Effector memory CD4-positive, alpha-beta T cell (primary cell): ENCODE results near the gene NOL4L.

Experiments used
- DNase-seq, 3 donors: peaks; one replicate each; pipeline ENCODE4 v3.0.0-alpha.2; 2020
- H3K27ac ChIP-seq: 2 replicates; pipeline ENCODE4 v1.7.0; 2013; ENCODE audit warnings: mild to moderate bottlenecking, low read length, moderate library complexity; ENCODE audit not compliant: insufficient read depth, poor library complexity, severe bottlenecking
- H3K27me3 ChIP-seq: replicated peaks from 2 replicates; pipeline ENCODE4 v1.7.0; 2013; ENCODE audit warnings: mild to moderate bottlenecking, low read length; ENCODE audit not compliant: insufficient read depth, control insufficient read depth, poor library complexity, severe bottlenecking
- H3K36me3 ChIP-seq: 2 replicates; pipeline ENCODE4 v1.7.0; 2013; ENCODE audit warnings: mild to moderate bottlenecking, low read length, moderate library complexity; ENCODE audit not compliant: control insufficient read depth, insufficient read depth
- H3K4me1 ChIP-seq: 2 replicates; pipeline ENCODE4 v1.7.0; 2013; ENCODE audit warnings: low read length, mild to moderate bottlenecking; ENCODE audit not compliant: control insufficient read depth, insufficient read depth, poor library complexity, severe bottlenecking
- H3K4me3 ChIP-seq: 2 replicates; pipeline ENCODE4 v1.7.0; 2013; ENCODE audit warnings: low read length, low read depth, mild to moderate bottlenecking; ENCODE audit not compliant: insufficient read depth, poor library complexity, severe bottlenecking
- H3K9me3 ChIP-seq: 2 replicates; pipeline ENCODE4 v1.7.0; 2013; ENCODE audit warnings: mild to moderate bottlenecking, low read length, moderate library complexity; ENCODE audit not compliant: control insufficient read depth

Gene NOL4L

DNA sequence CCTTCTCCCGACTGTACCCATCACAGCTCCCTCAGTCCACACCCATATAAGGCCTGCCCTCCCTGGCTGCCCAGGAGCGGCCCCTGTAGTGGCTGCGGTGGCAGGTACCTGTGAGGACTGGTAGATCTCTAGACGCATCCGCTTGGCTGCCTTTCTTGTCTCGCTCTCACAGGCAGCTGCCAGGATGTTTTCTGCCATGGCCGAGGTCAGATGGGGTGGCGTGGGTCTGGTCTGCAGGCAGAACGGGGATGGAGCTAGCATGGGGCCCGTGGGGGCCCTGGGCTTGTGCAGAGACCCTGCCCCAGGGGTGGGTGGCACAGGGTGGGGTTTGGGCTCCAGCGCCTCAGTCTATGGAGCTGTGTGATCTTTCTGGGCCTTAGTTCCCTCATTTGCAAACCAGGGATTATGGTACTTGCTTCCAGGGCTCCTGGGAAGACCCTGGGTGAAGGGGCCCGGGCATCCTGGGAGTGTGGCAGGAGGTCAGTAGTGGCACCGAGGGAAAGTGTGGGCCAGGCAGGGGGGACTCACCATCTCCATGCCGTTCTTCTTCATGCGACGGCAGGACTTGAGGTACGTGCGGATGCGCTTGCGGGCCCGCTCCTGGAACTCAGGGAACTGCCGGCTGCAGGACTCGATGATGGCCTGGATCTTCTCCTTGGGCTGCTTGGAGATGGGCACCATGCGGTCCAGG lies 132.2 kb downstream of the NOL4L start:
- Histone ChIP-seq H3K27ac (no peak overlapping the region), H3K4me3 (no peak overlapping the region), H3K4me1 (no peaks in the 10 kb centered on the region), H3K36me3 (peaks cover 84% of the 10 kb centered on the region), H3K27me3 (no peaks in the 10 kb centered on the region), H3K9me3 (no peaks in the 10 kb centered on the region)
- no peak for DNase-seq

DNA sequence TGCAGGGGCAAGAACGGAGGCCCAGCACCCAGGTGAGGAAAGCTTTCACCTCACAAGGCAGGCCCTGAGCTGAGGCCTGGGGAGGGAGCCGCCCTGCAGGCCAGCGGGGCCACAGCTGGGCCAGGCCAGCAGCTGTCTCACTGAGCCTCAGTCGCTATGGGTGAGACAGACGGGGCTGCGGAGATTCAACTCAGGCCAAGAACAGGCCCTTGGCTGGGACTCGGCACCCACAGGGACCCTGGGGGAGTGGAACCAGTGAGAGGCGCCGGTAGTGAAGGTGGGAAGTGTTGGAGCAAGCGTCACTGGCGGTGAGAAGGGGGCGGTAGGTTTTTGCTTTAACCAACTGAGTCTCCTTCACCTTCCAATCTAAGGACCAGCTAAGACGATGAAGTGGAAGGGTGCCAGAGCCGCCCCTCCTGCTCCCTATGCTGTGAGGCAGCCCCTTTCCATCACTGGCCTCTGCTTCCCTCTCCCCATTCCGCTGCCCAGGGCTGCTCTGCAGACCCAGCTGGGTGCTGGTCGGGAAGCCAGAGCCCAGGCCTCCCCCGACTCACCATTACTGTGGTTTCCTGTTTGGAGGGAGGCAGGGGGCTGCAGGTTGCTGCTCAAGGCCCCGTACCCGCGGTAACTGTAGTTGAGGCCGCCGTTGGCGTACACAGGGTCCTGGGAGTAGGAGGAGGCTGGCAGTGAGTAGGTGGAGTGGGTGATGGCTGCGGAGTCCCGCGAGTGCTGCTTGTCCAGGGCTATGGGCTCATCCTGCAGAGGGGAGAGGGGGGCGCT lies 133.3 kb downstream of the NOL4L start:
- H3K9me3 ChIP-seq = no peaks in the 10 kb centered on the region
- peaks cover 94% of the 10 kb centered on the region for H3K36me3 ChIP-seq
- H3K4me3 ChIP-seq = no peak overlapping the region
- H3K27ac ChIP-seq = no peak overlapping the region
- no peaks in the 10 kb centered on the region for H3K27me3 ChIP-seq
- peaks cover under 1% of the 10 kb centered on the region for H3K4me1 ChIP-seq
- DNase-seq = no peak

GRCh38 chr20:32451340-32451681 lies 133.8 kb downstream of the NOL4L start:
- H3K4me3 ChIP-seq = no peak overlapping the region
- peaks cover 95% of the 10 kb centered on the region for H3K36me3 ChIP-seq
- no peak overlapping the region for H3K27ac ChIP-seq
- H3K9me3 ChIP-seq = no peaks in the 10 kb centered on the region
- peaks cover 6% of the 10 kb centered on the region for H3K4me1 ChIP-seq
- DNase-seq = no peak
- H3K27me3 ChIP-seq = no peaks in the 10 kb centered on the region

DNA sequence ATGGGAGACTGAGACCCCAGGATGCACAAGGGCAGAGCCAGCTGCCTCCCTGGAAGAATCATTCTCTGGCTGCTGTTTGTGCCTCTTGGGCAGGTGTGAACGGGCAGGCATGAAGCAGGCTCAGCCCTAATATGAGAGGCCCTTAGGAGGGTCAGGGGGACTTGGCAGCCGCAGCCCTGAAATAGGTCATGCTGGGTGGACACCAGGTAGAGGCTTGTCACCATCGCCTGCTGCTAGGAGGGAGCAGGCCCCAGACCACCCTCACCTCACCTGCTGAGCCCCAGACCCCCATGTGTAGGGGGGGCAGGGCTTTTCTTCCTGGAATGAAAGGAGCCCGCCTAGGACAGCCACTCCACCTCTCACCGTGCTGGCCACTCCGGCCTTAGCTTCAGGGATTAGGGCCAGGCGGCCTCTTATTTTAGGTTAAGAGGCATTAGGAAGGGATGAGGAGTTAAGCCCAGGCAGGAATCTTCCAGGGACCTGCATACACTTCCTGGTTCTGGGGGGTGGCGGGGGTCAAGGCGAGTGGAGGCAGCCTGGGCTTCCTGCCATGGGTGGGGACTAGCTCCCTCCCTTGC lies 134.6 kb downstream of the NOL4L start:
- Histone ChIP-seq H3K36me3 (peaks cover 96% of the 10 kb centered on the region), H3K4me3 (no peak overlapping the region)

GRCh38 chr20:32449890-32450401 lies 135.2 kb downstream of the NOL4L start:
- no peaks in the 10 kb centered on the region for H3K27me3 ChIP-seq
- no peak overlapping the region for H3K4me3 ChIP-seq
- no peak for DNase-seq
- H3K9me3 ChIP-seq = no peaks in the 10 kb centered on the region
- H3K36me3 ChIP-seq = peaks cover 96% of the 10 kb centered on the region
- H3K4me1 ChIP-seq = peaks cover 10% of the 10 kb centered on the region
- no peak overlapping the region for H3K27ac ChIP-seq

More for the DNA sequence above, 134.6 kb downstream of the NOL4L start:
- no peaks in the 10 kb centered on the region for H3K27me3 ChIP-seq
- H3K9me3 ChIP-seq = no peaks in the 10 kb centered on the region
- peaks cover 10% of the 10 kb centered on the region for H3K4me1 ChIP-seq
- no peak overlapping the region for H3K27ac ChIP-seq
- DNase-seq = no peak

- peak overlapping the region; percentile 21 for H3K27ac ChIP-seq
- no peaks in the 10 kb centered on the region for H3K27me3 ChIP-seq
- H3K36me3 ChIP-seq = peaks cover 90% of the 10 kb centered on the region
- no peaks in the 10 kb centered on the region for H3K9me3 ChIP-seq
- DNase-seq = no peak
- no peak overlapping the region for H3K4me3 ChIP-seq
- H3K4me1 ChIP-seq = peaks cover 10% of the 10 kb centered on the region
Observed at GRCh38 chr20:32449057-32449889, 135.9 kb downstream of the NOL4L start.

GRCh38 chr20:32448306-32449056 lies 136.7 kb downstream of the NOL4L start:
- DNase-seq = no peak
- Histone ChIP-seq H3K27me3 (no peaks in the 10 kb centered on the region), H3K27ac (no peak overlapping the region), H3K9me3 (no peaks in the 10 kb centered on the region), H3K4me3 (no peak overlapping the region), H3K36me3 (peaks cover 87% of the 10 kb centered on the region), H3K4me1 (peaks cover 10% of the 10 kb centered on the region)

- Histone ChIP-seq H3K9me3 (no peaks in the 10 kb centered on the region), H3K36me3 (peaks cover 84% of the 10 kb centered on the region), H3K4me1 (peaks cover 10% of the 10 kb centered on the region), H3K4me3 (no peak overlapping the region), H3K27ac (no peak overlapping the region), H3K27me3 (no peaks in the 10 kb centered on the region)
- DNase-seq = no peak
Observed at GRCh38 chr20:32447136-32448027, 137.8 kb downstream of the NOL4L start.
